ENCODE results near the gene FAN1. TPM values are rescaled to one million over a fixed set of nuclear protein-coding genes. Genes with fewer than 3 reads are reported as not detected.

The FAN1 gene
- total and polyA plus RNA-seq, 2 of the 4 experiments (the other 2 are of a cell fraction), result 7.6 to 12.4 TPM

DNA sequence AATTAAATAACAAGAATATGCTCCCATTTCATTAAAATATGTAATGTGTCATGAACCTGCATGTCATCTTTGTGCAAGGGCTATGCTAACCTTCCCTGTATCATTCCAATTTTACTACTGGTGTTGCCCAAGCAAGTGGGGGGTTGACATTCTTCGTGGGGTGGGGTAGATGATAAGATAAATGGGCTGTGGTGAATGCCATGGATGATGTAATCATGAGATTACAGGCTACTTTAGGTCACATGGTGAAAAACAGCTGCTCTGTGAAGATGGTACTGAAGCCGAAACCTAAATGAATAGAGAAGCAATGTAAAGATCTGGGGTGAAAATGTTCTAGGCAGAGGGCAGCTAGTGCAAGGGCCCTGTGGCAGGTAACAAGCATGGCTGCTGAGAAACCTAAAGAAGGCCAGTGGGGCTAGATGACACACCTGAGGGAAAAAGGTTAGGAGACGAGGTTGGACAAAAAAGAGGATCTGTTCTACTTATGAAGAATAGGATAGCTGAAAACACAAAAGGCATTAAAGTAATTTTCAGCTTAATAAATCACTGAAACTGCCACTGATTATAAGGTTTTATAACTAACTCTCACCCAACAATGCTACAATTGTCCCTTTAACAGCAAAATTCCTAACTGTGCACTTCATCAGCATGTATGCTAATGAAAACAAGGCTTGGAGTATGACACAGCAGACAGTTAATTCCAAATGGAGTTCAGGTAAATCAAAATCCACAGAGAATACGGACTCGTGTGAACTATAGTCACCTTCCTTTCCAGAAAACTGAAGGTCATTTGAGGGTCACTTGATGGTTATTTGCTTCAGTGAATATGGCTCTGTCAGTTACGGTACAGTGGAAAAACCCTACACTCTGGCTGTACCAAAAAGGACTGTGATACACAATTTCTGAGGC, 52.8 kb downstream of the FAN1 start:
- H3K23ac ChIP-seq (ENCODE audit: low read depth, low read length), result no peak overlapping the region
- in situ Hi-C loops (cut with MboI; ENCODE audit: low sequenced_read_pairs) (no loop called here), dilution Hi-C loops (cut with HindIII; ENCODE audit: low sequenced_read_pairs, unreplicated experiment) (no loop called here), intact Hi-C loops (cut with micrococcal nuclease) (no loop called here)
- DNase-seq (peak; percentile 22), ATAC-seq (ENCODE audit: low read depth) (no peak)
- H3K14ac ChIP-seq (replicated peaks; ENCODE audit: low read depth, low read length), result no peak overlapping the region
- H2BK20ac ChIP-seq (ENCODE audit: low read depth, low read length), result no peak overlapping the region
- H2AK9ac ChIP-seq (replicated peaks; ENCODE audit: low read depth, low read length, poor library complexity), result no peak overlapping the region
- no peak overlapping the region for H2AFZ ChIP-seq (replicated peaks; ENCODE audit: low read length, poor library complexity)
- H3K36me3 ChIP-seq (ENCODE audit: control insufficient read depth, insufficient read depth, low read length), result peaks cover 28% of the 10 kb centered on the region
- H3K18ac ChIP-seq (ENCODE audit: low read depth, low read length), result no peak overlapping the region
- no peak overlapping the region for H3K4me2 ChIP-seq (ENCODE audit: low read depth, low read length)
- peak overlapping the region; percentile 41 for H2BK5ac ChIP-seq (ENCODE audit: low read depth, low read length, poor library complexity, severe bottlenecking)
- H3K9me1 ChIP-seq (ENCODE audit: insufficient read depth, low read length), result peaks cover 9% of the 10 kb centered on the region
- H3K4me1 ChIP-seq (ENCODE audit: control insufficient read depth, insufficient read depth, low read length), result peaks cover 9% of the 10 kb centered on the region
- no peak overlapping the region for H2BK120ac ChIP-seq (ENCODE audit: low read depth, low read length)
- H3K4ac ChIP-seq (ENCODE audit: low read depth, low read length), result no peak overlapping the region
- BruUV-seq (replicated peaks), result no TSS peak
- POLR2A ChIA-PET (ENCODE audit: unreplicated experiment), result no interaction called here
- H2BK15ac ChIP-seq (ENCODE audit: low read depth, low read length), result no peak overlapping the region
- no peak overlapping the region for H3K56ac ChIP-seq (ENCODE audit: extremely low read depth, insufficient read depth, low read length)
- H4K8ac ChIP-seq (ENCODE audit: low read depth in 2 of 2, low read length in 2 of 2), result no peak overlapping the region
- CTCF ChIA-PET, result no interaction called here
- no peak overlapping the region for H4K5ac ChIP-seq (ENCODE audit: low read depth, low read length)
- H2AK5ac ChIP-seq (ENCODE audit: low read depth, low read length), result 0 out of 2 replicates have a peak overlapping the region, but pooled peaks have one; percentile 27
- no peaks in the 10 kb centered on the region for H3K27me3 ChIP-seq (ENCODE audit: control insufficient read depth, insufficient read depth, low read length)
- 100% methylated on average over 1 of the region's 6 CpGs; no CpG with 5 or more reads in 1 of the 2 experiments for WGBS, 2 experiments (ENCODE audit: extremely low coverage in 2 of 2, insufficient read length in 1 of 2)
- H3K4me3 ChIP-seq (ENCODE audit: insufficient read depth, low read depth, low read length), result no peak overlapping the region
- TF ChIP-seq RAD21 (IDR thresholded peaks at IDR 0.05; ENCODE audit: low read length), result no peak
- TF ChIP-seq, protein P1, sequence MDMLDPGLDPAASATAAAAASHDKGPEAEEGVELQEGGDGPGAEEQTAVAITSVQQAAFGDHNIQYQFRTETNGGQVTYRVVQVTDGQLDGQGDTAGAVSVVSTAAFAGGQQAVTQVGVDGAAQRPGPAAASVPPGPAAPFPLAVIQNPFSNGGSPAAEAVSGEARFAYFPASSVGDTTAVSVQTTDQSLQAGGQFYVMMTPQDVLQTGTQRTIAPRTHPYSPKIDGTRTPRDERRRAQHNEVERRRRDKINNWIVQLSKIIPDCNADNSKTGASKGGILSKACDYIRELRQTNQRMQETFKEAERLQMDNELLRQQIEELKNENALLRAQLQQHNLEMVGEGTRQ (IDR thresholded peaks at IDR 0.05; ENCODE audit: low read depth, low read length), result peak; percentile 39; the same call in 1 of the 2 replicates
- peak; percentile 52; the same call in 1 of the 2 replicates for TF ChIP-seq CEBPB (IDR thresholded peaks at IDR 0.05; ENCODE audit: low read depth, low read length)
- peaks cover 3% of the 10 kb centered on the region for H4K20me1 ChIP-seq (ENCODE audit: insufficient read depth, low read length)
- H3K9ac ChIP-seq (ENCODE audit: low read depth, low read length), result no peak overlapping the region
- no peak overlapping the region for H4K91ac ChIP-seq (ENCODE audit: insufficient read depth, low read depth, low read length)
- H3K9me3 ChIP-seq (ENCODE audit: control insufficient read depth, insufficient read depth, low read length), result no peaks in the 10 kb centered on the region
- H3K27ac ChIP-seq (ENCODE audit: insufficient read depth, low read length), result no peak overlapping the region
- H3K79me1 ChIP-seq (ENCODE audit: low read depth in 1 of 2, low read length in 2 of 2), result peaks cover 0 to 15% of the 10 kb centered on the region in 2 experiments; a peak in 2 of 4 replicates
